ENCODE measurements around the gene TGFBI.

Gene TGFBI

DNA sequence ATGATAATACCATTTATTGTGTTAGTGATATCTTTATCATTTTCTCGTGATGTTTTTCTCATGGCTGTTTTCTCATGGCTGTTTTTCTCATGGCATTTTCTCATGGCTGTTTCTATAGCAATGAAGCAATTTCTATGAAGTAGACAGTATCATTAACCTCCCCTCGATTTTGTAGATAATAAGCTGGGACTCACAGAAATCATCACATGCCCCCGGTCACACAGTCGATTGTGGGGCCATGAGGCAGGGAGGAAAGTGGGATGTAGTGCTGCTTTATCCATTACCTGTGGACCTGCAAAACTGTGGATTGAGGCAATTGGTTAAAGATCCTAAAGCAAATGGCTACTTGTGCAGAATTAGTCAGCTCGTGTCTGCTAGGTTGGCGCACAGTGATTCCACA is 47.3 kb downstream of the TGFBI start:
- no peaks in the 10 kb centered on the region for H3K36me3 Mint-ChIP-seq
- peaks cover 31% of the 10 kb centered on the region for H3K27me3 Mint-ChIP-seq
- peaks cover 6% of the 10 kb centered on the region for H3K4me1 Mint-ChIP-seq
- H3K9me3 Mint-ChIP-seq: no peaks in the 10 kb centered on the region
- H3K4me3 Mint-ChIP-seq: no peak overlapping the region
- H3K27ac Mint-ChIP-seq: no peak overlapping the region

GRCh38 chr5:136076881-136077445 is 48.2 kb downstream of the TGFBI start:
- Mint-ChIP-seq H3K4me3 (no peak overlapping the region), H3K27me3 (peaks cover 35% of the 10 kb centered on the region), H3K4me1 (peaks cover 6% of the 10 kb centered on the region), H3K9me3 (no peaks in the 10 kb centered on the region), H3K36me3 (no peaks in the 10 kb centered on the region), H3K27ac (no peak overlapping the region)

DNA sequence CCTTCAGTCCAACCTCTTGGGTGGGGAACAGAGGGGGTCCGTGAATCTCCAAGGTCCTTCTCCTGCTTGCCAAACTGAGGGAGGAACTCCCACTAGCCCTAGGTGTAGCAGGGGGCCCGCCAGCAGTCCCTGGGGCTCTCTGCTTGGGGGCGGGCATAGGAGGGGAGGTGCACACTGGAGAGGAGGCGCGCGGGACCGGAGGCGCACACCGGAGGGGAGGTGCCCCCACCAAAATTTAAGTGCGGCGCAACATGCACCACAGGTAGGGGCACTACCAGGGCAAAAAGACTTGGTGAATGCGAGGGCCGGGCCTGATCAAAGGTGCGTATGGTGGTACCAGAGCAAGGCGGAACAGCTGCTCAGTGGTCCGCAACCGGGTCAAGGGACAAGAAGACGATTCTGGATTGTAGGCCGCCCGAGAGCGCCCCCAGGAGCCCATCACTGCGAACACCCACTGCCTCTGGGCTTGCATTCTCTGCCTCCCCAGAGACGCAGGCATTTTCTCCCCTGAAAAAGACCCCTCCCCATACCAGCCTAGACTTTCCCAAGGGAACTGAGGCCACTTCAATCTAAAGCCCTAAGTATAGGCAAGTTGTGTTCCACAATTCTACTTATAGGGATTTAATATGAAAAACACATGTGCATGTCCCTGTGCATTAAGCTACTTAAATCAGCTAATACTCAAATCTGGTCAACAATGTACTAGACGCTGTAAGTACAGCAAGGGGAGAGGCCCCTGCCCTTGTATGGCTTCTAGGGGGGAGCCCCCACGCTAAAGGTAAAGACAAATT is 50.6 kb downstream of the TGFBI start:
- no peak overlapping the region for H3K4me3 Mint-ChIP-seq
- H3K27ac Mint-ChIP-seq: no peak overlapping the region

DNA sequence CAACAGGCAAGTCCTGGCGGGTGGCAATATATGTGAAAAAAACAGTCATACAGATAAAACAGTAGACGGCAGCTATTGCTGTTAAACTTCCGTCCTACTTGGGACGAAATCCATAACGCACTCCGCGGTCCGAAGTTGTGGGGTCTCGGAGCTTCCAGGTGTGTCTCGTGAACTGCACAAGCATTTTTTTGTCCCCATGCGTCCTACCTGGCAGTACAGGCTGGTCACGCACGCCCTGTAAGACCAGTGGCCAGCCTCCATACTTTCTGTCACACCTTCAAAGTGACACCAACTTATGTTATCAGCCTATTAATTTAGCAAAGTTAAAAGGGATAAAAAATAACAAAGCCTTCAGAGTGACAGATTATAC is 51.3 kb downstream of the TGFBI start:
- H3K4me1 Mint-ChIP-seq: peaks cover 6% of the 10 kb centered on the region
- peaks cover 35% of the 10 kb centered on the region for H3K27me3 Mint-ChIP-seq
- no peak overlapping the region for H3K4me3 Mint-ChIP-seq
- H3K36me3 Mint-ChIP-seq: no peaks in the 10 kb centered on the region
- no peaks in the 10 kb centered on the region for H3K9me3 Mint-ChIP-seq
- no peak overlapping the region for H3K27ac Mint-ChIP-seq

More for the DNA sequence above, 50.6 kb downstream of the TGFBI start:
- no peaks in the 10 kb centered on the region for H3K9me3 Mint-ChIP-seq
- peaks cover 35% of the 10 kb centered on the region for H3K27me3 Mint-ChIP-seq
- H3K36me3 Mint-ChIP-seq: no peaks in the 10 kb centered on the region
- peaks cover 6% of the 10 kb centered on the region for H3K4me1 Mint-ChIP-seq

DNA sequence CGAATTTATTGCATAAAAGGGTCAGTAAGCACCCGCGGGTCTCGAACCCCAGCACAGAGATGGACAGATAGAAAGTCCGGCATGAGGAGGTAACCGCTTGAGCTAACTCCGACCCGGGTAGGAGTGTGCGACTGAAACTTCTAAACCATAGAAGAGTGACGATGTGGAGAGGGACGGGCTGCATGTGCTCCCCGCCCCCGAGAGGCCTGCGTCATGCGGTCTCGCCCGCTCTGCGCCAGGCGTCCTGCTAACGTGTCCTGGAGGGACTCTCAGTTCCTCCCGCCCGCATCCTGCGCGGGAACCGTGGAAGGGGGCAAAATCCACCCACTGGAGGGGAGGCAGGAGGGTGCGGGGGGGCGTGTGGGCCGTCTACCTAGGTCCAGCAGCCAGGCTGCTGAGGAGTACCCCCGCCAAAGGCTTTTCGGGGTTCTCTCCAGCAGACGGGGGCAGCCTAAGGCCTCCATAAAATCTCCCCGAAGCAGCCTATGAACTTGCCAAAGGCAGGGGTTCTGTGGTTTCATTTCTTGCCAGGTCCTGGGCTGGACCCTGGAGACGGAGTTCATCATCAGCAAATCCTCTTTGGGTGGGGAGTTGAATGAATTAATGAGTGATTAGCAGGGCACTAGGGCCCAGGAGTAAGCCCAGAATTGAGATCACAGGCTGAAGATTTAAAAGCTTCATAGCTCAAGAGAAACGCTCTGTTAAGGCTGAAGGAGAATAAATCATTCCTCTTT is 51.9 kb downstream of the TGFBI start:
- Mint-ChIP-seq H3K4me1 (peaks cover 6% of the 10 kb centered on the region), H3K36me3 (no peaks in the 10 kb centered on the region), H3K27ac (no peak overlapping the region), H3K4me3 (no peak overlapping the region), H3K9me3 (no peaks in the 10 kb centered on the region), H3K27me3 (peaks cover 35% of the 10 kb centered on the region)

DNA sequence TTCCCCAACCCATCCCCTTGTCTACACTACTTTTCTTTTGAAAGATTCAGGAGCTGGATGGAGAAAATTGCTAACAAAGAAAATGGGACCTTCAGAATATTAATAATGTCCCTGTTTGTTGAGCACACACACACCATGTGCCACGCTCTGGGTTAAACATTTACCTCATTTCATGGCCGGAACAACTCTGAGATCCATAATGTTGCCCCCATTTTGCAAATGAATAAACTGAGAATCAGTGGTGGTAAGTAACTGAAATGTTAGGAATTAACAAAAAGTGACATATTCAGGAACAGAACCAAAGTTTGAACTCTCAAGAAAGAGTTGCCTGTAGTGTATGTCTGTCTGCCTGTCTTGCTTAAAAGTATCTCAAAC is 52.4 kb downstream of the TGFBI start:
- Mint-ChIP-seq H3K4me3 (no peak overlapping the region), H3K36me3 (no peaks in the 10 kb centered on the region), H3K27me3 (peaks cover 35% of the 10 kb centered on the region), H3K9me3 (no peaks in the 10 kb centered on the region), H3K4me1 (peaks cover 6% of the 10 kb centered on the region), H3K27ac (no peak overlapping the region)

GRCh38 chr5:136082390-136083193 is 53.8 kb downstream of the TGFBI start:
- Mint-ChIP-seq H3K36me3 (no peaks in the 10 kb centered on the region), H3K4me3 (no peak overlapping the region), H3K4me1 (peaks cover 6% of the 10 kb centered on the region), H3K27ac (no peak overlapping the region), H3K9me3 (no peaks in the 10 kb centered on the region), H3K27me3 (peaks cover 26% of the 10 kb centered on the region)

DNA sequence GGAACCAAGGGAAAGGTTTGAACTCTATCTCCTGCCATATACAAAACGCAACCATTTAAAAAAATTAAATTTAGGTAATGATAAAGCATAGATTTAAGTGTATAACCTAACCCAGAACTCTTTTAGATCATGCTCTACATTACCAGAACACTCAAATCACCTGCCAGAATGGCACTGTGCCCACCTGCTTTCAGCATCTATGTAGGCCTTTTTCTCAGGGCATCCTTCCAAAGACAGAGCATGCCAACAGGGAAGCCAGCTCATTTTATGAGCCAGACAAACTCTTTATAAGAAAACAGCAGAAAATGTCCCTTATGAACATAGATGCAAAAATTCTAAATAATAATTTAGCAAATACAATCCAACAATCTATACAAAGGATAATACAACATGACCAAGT is 55.9 kb downstream of the TGFBI start:
- Mint-ChIP-seq H3K36me3 (no peaks in the 10 kb centered on the region), H3K27ac (no peak overlapping the region), H3K4me3 (no peak overlapping the region), H3K4me1 (peaks cover 6% of the 10 kb centered on the region), H3K9me3 (no peaks in the 10 kb centered on the region), H3K27me3 (peaks cover 13% of the 10 kb centered on the region)

DNA sequence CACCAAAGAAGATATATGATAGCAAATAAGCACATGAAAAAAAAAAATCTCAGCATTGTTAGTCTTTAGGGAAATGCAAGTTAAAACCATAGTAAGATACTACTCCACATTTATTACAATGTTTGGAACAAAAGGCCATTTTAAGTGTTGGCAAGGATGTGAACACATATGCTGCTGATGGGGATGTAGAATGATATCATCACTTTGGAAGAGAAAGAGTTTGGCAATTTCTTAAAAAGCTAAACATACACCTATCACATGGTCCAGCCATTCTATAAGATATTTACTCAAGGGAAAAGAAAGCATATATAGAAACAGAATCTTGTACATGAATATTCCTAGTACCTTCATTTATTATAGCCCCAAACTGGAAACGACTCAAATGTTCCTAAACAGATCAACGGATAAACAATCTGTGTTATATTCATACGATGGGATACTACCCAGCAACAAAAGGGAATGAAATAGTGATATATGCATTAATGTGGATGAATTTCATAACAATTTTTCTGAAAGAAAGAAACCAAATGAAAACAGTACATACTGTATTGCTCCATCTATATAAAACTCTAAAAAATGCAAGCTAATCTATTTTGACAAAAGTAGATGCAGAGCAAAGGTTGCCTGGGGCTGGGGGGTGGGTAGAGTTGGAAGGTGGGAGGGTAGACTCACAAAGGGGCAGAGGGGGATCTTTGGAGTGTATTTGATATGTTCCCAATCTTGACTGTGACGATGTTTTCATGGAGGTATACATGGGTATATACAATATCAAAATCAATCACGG is 58.2 kb downstream of the TGFBI start:
- no peak overlapping the region for H3K27ac Mint-ChIP-seq
- H3K36me3 Mint-ChIP-seq: no peaks in the 10 kb centered on the region
- no peaks in the 10 kb centered on the region for H3K27me3 Mint-ChIP-seq
- no peaks in the 10 kb centered on the region for H3K9me3 Mint-ChIP-seq
- H3K4me3 Mint-ChIP-seq: no peak overlapping the region
- H3K4me1 Mint-ChIP-seq: no peaks in the 10 kb centered on the region

DNA sequence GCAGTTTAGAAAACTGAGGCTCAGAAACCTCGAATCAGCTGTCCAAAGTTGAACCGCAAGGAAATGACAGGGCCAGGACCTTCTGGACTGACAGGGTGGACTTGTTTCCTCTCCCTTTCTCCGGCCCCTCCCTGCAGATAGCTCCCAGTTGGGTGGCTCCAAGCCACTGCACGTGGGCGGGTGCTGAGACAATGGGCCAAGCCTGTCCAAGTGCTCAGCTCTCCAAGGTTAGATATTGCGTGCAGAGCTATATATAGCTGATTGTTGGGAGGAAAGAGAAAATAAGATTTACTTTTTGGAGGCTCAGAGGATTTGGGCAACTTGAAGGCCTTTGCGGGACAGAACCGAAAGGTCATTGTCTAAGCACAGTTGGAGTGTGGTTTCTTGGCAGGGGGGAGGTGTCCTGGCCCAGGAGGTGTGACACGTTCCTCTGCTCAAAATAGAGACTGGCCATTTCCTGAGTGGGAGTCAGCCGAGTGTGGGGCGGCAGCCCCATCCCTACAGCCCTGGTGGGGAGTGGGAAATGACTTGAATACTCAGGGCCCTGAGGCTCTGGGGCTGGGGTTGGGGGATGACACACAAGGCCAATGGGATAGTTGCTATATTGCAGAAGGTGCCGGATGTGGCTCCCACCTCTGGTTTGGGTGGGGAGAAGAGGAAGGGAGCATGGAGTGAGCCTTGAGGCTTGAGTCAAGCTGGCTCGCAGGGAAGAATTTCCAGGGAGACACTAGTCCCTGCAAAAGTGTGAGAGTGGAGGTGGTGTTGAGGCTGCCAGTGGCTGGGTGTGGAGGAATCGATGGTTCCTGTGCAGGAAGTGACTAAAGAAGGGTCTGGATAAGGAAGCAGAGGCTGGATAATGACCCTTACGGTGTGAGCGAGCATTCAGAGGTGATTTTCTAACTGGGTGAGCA is 59.4 kb downstream of the TGFBI start:
- H3K27ac Mint-ChIP-seq: no peak overlapping the region
- H3K9me3 Mint-ChIP-seq: no peaks in the 10 kb centered on the region
- H3K4me1 Mint-ChIP-seq: no peaks in the 10 kb centered on the region
- H3K4me3 Mint-ChIP-seq: no peak overlapping the region
- H3K27me3 Mint-ChIP-seq: no peaks in the 10 kb centered on the region
- H3K36me3 Mint-ChIP-seq: no peaks in the 10 kb centered on the region

DNA sequence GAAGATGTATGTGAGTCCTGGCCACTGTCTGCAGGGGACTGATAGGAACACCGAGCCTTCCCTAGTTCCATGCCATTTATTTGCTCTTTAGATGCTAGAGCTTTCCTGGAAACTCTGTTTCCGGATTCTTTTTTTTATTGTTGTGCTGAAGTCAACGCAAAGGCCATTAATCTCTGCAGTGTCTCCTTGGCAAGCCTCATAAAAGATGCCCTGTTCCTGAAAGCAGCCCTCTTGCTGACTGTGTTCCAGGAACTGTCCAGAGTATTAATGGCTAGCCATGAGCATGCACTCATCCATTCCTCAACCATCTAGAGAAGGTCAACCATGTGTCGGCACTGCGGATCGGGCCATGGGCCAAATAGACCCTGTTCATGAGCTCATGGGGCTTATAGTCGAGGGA is 61.0 kb downstream of the TGFBI start:
- no peak overlapping the region for H3K27ac Mint-ChIP-seq
- no peaks in the 10 kb centered on the region for H3K36me3 Mint-ChIP-seq
- no peaks in the 10 kb centered on the region for H3K9me3 Mint-ChIP-seq
- no peaks in the 10 kb centered on the region for H3K4me1 Mint-ChIP-seq
- peaks cover 2% of the 10 kb centered on the region for H3K27me3 Mint-ChIP-seq
- no peak overlapping the region for H3K4me3 Mint-ChIP-seq

- Mint-ChIP-seq H3K36me3 (no peaks in the 10 kb centered on the region), H3K27ac (no peak overlapping the region), H3K9me3 (no peaks in the 10 kb centered on the region), H3K4me3 (no peak overlapping the region), H3K27me3 (peaks cover 6% of the 10 kb centered on the region), H3K4me1 (no peaks in the 10 kb centered on the region)
Measured at GRCh38 chr5:136090319-136090718, 61.5 kb downstream of the TGFBI start.

- H3K9me3 Mint-ChIP-seq: no peaks in the 10 kb centered on the region
- H3K36me3 Mint-ChIP-seq: no peaks in the 10 kb centered on the region
- peaks cover 8% of the 10 kb centered on the region for H3K27me3 Mint-ChIP-seq
- no peak overlapping the region for H3K27ac Mint-ChIP-seq
- no peak overlapping the region for H3K4me3 Mint-ChIP-seq
- H3K4me1 Mint-ChIP-seq: no peaks in the 10 kb centered on the region
Measured at GRCh38 chr5:136094189-136094912, 65.6 kb downstream of the TGFBI start.

Data from activated naive CD4-positive, alpha-beta T cell treated with anti-CD3 and anti-CD28 coated beads, Interleukin-2, amount 50 U/mL, for 24 hours (primary cell).